ENCODE results near the gene MLPH.

MLPH gene

GRCh38 chr2:237501892-237502513 is 15.0 kb downstream of the MLPH start:
- Histone ChIP-seq H3K4me1 (ENCODE audit: insufficient read depth, low read length, poor library complexity, severe bottlenecking) (peaks cover 8% of the 10 kb centered on the region), H3F3A (ENCODE audit: low read depth) (no peaks in the 10 kb centered on the region), H3K27me3 (ENCODE audit: insufficient read depth, low read length, poor library complexity, severe bottlenecking) (no peaks in the 10 kb centered on the region), H3K4me3 (ENCODE audit: low read length, poor library complexity, severe bottlenecking) (no peak overlapping the region), H3K36me3 (ENCODE audit: insufficient read depth, low read length) (no peaks in the 10 kb centered on the region), H3K9me2 (replicated peaks; ENCODE audit: low read depth, low read length) (no peaks in the 10 kb centered on the region), H3K4me2 (ENCODE audit: low read depth, low read length, poor library complexity, severe bottlenecking) (no peak overlapping the region), H3K9ac (ENCODE audit: low read depth, low read length, poor library complexity, severe bottlenecking) (no peak overlapping the region), H3K79me2 (ENCODE audit: insufficient read depth, low read length) (no peaks in the 10 kb centered on the region), H4K20me1 (ENCODE audit: insufficient read depth, low read length, poor library complexity, severe bottlenecking) (no peaks in the 10 kb centered on the region), H2AFZ (ENCODE audit: low read length) (no peak overlapping the region), H3K9me3 (ENCODE audit: insufficient read depth, low read depth, low read length) (no peaks in the 10 kb centered on the region)
- TF ChIP-seq CTCF (conservative IDR thresholded peaks at IDR 0.05; ENCODE audit: low read length), result no peak
- no peak for TF ChIP-seq EZH2phosphoT487 (IDR thresholded peaks at IDR 0.05; ENCODE audit: borderline replicate concordance)

- Histone ChIP-seq H4K20me1 (ENCODE audit: insufficient read depth, low read length, poor library complexity, severe bottlenecking) (no peaks in the 10 kb centered on the region), H3K9me2 (replicated peaks; ENCODE audit: low read depth, low read length) (no peaks in the 10 kb centered on the region), H3K9ac (ENCODE audit: low read depth, low read length, poor library complexity, severe bottlenecking) (no peak overlapping the region), H3F3A (ENCODE audit: low read depth) (no peaks in the 10 kb centered on the region), H2AFZ (ENCODE audit: low read length) (no peak overlapping the region), H3K4me3 (ENCODE audit: low read length, poor library complexity, severe bottlenecking) (no peak overlapping the region), H3K27me3 (ENCODE audit: insufficient read depth, low read length, poor library complexity, severe bottlenecking) (no peaks in the 10 kb centered on the region), H3K79me2 (ENCODE audit: insufficient read depth, low read length) (no peaks in the 10 kb centered on the region), H3K9me3 (ENCODE audit: insufficient read depth, low read depth, low read length) (no peaks in the 10 kb centered on the region), H3K4me2 (ENCODE audit: low read depth, low read length, poor library complexity, severe bottlenecking) (no peak overlapping the region), H3K4me1 (ENCODE audit: insufficient read depth, low read length, poor library complexity, severe bottlenecking) (peaks cover 8% of the 10 kb centered on the region), H3K36me3 (ENCODE audit: insufficient read depth, low read length) (no peaks in the 10 kb centered on the region)
- TF ChIP-seq EZH2phosphoT487 (IDR thresholded peaks at IDR 0.05; ENCODE audit: borderline replicate concordance), result no peak
- TF ChIP-seq CTCF (conservative IDR thresholded peaks at IDR 0.05; ENCODE audit: low read length), result no peak
These were observed 16.1 kb downstream of the MLPH start for GRCh38 chr2:237503201-237503600.

- H3K4me1 ChIP-seq (ENCODE audit: insufficient read depth, low read length, poor library complexity, severe bottlenecking), result peaks cover 8% of the 10 kb centered on the region
- no peak overlapping the region for H2AFZ ChIP-seq (ENCODE audit: low read length)
- H3K36me3 ChIP-seq (ENCODE audit: insufficient read depth, low read length), result no peaks in the 10 kb centered on the region
- no peaks in the 10 kb centered on the region for H3K79me2 ChIP-seq (ENCODE audit: insufficient read depth, low read length)
- no peaks in the 10 kb centered on the region for H3F3A ChIP-seq (ENCODE audit: low read depth)
- no peaks in the 10 kb centered on the region for H4K20me1 ChIP-seq (ENCODE audit: insufficient read depth, low read length, poor library complexity, severe bottlenecking)
- H3K9ac ChIP-seq (ENCODE audit: low read depth, low read length, poor library complexity, severe bottlenecking), result no peak overlapping the region
- no peaks in the 10 kb centered on the region for H3K9me3 ChIP-seq (ENCODE audit: insufficient read depth, low read depth, low read length)
- no peaks in the 10 kb centered on the region for H3K27me3 ChIP-seq (ENCODE audit: insufficient read depth, low read length, poor library complexity, severe bottlenecking)
- TF ChIP-seq EZH2phosphoT487 (IDR thresholded peaks at IDR 0.05; ENCODE audit: borderline replicate concordance), result no peak
- no peak for TF ChIP-seq CTCF (conservative IDR thresholded peaks at IDR 0.05; ENCODE audit: low read length)
- H3K4me2 ChIP-seq (ENCODE audit: low read depth, low read length, poor library complexity, severe bottlenecking), result no peak overlapping the region
- no peaks in the 10 kb centered on the region for H3K9me2 ChIP-seq (replicated peaks; ENCODE audit: low read depth, low read length)
- H3K4me3 ChIP-seq (ENCODE audit: low read length, poor library complexity, severe bottlenecking), result no peak overlapping the region
These were observed 18.3 kb downstream of the MLPH start for GRCh38 chr2:237505188-237505939.
